HG02642 (cell line): ENCODE data around the gene NSMF.
A peak's percentile ranks its signal among the peaks of the same experiment; 100 is the strongest.
"Not testable (repeated sequence)": the region's sequence is repeated elsewhere in the genome, so short reads cannot be mapped to it uniquely, and the experiment has no call there.

Experiments used
- ATAC-seq: cut with Tn5 transposase; IDR thresholded peaks from one replicate; pipeline ENCODE4 v1.9.1; 2021; ENCODE audit warnings: mild to moderate bottlenecking; ENCODE audit not compliant: unreplicated experiment, poor library complexity

The NSMF gene

DNA sequence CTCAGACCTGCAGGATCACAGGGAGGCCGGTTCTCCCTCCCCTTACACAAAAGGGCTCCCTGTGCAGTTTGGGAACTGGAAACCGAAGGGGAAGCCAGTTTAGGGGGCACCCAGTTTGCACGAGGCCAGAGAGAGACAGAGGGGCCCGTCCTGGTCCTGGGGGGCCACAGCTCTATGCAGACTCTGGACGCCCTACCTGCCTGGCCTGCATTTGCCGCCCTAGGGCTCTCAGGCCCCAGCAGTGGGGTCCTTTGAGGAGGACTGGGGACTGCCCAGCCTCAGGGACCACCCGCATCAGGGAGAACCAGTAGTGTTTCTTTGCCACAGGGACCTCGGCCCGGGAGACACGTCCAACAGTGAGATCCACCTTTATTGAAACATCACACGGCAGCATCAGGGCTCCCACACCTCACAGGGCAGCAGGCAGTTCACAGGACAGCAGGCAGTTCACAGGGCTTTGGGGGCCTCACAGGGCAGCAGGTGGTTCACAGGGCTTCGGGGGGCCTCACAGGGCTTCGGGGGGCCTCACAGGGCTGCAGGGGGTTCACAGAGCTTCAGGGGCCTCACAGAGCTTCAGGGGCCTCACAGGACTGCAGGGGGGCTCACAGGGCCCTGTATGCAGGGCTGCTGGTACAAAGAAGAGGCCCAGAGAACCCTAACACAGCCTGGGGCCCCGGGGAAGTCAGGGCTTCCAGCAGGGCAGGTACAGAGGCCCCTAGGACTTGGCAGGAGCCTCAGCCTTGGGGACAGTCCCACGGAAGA, 648 bp upstream of the NSMF start:
- no peak for ATAC-seq

DNA sequence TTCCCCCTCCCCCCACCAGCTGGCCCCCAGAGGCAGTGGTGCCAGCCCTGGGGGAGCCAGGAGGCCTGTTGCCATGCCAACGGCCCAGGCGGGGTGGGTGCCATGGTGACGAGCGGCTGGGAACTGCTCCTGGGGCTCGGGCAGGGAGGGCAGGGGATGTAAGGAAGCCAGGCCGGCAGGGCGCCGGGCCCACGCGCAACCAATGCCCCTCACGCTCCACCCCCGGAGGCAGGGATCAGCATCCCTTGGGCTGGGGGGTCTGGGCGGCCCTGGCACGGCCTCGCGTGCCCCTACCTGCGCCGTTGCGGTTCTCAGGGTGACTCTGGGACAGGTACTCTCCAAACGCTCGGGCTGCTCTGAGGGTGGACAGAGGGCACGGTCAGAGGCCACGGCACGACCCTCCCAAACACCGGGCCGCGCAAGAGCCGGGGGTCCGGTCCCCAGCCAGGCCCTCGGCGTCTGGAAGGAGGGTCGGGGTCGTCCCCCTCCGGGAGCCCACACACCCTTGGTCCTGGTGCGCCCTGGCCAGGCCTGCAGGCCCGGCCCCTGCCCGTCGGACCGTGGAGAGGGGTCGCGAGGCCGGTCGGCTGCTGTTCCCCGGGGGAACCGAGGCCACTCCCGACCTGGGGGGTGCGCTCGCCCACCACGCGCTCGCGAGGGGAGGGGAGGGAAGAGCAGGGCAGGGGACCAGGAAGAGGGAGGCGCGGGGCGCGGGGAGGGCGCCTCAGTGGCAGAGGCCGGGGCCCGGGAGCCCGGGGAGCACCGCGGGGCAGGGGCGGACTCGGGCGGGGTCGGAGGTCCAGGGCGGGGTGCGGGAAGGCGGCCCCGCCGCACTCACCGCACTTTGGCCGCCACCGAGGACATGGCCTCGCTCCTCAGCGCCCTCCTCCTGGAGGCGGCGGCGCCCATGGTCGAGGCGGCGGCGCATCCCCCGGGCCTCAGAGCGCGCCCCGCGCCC, 661 bp downstream of the NSMF start:
- ATAC-seq = no peak

- no peak for ATAC-seq
These were observed 1.5 kb downstream of the NSMF start for GRCh38 chr9:137457406-137458193.

DNA sequence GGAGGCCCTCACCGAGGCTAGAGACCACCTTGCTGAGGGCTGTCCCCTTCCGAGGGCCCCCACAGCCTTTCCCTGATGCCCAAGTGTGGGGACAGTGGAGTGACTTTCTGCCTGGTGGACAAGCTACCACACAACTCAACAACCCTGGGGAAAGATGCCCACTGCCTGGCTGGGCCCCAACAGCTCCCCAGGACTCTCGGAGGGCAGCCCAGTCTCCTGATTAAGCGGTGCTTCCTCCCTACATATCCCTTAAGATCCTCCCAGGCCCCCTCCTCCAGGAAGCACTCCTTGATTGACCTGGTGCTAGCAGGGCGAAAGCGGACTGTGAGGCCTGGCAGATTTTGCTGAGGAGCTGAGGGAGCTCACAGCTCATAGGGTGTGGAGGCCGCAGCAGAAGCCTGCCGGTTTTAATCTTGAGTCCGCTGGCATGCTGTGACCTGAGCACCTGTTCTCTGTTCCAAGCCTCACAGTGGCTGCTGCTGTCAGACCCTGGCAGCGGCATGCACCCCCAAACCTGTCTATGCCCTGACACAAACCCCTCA, 2.2 kb downstream of the NSMF start:
- no peak for ATAC-seq

DNA sequence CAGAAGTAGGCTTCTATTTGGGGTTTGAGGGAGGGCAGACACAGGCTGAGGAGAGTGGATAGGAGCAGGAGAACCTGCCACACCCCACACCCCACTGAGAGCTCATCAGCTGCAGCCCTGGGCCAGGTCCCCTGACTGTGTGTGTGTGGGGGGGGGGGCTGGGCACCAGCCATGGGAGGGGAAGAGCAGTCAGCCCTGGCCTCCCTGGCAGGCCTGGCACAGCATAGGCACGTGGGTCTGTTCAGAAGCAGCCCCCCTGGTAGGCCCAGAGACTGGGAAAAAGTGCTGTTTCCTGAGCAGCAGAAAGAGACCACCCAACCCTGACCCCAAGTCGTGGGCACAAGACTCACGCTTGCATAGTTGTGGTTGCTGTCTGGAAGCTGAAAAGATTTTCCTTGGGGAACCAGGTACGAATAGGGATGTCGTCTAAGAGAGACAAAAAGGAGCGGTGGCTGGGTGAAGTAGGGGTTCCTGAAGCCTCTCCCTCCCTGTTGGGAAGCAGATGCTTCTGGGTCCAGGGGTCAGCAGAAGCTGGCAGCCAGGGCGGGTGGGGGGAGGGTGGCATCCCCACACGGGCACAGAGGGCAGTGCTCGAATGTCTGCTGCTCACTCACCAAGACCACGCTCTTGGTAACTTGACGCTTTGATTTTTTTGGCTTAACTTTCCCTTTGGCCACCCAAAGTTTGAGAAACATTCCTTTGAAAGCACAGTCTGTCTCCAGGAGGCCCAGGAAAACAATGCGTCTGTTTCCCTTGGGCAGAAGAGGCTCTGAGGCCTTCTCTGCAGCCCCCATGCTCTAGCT, 2.9 kb downstream of the NSMF start:
- no peak for ATAC-seq

DNA sequence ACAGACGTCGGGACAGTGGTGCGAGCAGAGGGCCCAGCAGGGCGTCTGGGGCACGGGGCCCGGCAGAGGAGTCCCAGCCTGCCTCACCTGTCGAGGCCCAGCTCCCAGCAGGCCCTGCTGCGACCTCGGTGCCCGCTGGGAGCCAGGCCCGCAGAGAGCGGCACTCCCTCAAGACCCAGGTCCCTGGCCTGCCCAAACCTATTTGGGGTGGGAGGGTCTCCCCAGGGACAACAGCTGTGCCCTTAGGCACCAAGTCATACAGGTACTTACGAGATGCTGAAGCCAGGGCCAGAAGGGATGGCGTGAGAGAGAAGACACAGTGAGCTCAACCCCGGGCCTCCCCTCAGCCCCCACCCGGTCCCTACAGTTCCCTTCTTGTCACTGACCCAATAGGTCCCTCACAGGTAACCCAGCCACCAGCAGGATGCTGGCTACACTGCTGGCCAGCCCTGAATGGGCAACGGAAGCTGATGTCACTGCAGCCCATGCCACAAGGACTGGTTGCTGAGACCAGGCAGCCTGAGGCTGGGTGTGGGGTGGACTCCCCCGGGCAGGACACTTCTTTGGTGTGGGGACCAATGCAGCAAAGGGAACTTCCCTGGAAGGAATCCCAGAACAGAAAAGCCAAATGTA, 3.7 kb downstream of the NSMF start:
- ATAC-seq = no peak

DNA sequence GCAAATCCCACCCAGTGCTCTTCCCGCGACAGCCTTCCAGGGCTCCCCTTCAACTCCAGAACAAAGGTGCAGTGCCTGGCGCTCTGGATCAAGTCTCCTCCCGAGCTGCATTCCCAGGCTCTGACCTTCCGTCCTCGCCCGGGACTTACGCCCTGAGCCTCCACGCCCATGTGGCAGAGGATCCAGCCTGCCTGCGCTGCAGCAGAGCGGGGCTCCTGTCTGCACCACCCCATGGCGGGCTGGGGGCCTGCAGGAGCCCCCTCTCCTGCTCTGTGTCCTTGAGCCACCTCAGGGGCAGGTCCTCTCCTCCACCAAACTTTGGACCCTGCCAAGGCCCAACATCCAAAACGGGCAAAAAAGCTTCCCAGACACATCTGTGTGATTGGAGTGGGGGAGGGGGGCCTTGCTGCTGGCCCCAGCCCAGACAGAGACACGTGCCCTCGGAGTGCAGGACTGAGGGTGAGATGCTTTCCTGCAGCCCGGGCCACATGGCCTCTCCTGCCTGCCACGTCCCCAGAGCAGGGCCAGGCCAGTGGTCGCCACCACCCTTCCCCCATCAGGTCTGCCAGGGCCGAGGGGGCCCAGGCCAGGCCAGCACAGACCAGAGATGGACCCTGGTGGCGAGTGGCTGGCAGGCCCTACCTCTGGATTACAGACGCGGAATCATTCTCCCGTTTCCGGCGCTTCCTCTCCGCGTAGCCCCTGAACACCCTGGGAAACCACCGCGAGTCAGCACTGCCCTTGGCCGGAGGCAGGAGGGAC, 4.4 kb downstream of the NSMF start:
- ATAC-seq = no peak

DNA sequence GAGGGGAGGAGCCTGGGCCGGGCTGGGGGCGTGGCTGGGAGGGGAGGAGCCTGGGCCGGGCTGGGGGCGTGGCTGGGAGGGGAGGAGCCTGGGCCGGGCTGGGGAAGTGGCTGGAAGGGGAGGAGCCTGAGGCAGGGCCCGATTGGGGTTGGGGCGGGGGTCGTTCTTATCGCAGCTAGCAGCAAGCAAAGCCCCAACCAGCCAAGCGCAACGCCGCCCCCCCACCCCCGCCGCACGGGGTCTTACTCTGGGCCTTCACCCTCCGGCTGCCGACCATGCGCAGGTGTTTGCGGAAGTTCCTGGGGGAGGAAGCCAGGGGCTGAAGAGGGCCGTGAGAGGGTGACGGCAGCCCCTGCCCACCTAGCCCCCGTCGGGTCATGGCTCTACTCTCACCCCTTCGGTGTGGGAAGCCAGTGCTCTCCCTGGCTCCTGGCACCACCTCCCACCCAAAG, 5.0 kb downstream of the NSMF start:
- ATAC-seq = no peak

GRCh38 chr9:137453643-137454081, 5.5 kb downstream of the NSMF start:
- ATAC-seq = peak; percentile 43

DNA sequence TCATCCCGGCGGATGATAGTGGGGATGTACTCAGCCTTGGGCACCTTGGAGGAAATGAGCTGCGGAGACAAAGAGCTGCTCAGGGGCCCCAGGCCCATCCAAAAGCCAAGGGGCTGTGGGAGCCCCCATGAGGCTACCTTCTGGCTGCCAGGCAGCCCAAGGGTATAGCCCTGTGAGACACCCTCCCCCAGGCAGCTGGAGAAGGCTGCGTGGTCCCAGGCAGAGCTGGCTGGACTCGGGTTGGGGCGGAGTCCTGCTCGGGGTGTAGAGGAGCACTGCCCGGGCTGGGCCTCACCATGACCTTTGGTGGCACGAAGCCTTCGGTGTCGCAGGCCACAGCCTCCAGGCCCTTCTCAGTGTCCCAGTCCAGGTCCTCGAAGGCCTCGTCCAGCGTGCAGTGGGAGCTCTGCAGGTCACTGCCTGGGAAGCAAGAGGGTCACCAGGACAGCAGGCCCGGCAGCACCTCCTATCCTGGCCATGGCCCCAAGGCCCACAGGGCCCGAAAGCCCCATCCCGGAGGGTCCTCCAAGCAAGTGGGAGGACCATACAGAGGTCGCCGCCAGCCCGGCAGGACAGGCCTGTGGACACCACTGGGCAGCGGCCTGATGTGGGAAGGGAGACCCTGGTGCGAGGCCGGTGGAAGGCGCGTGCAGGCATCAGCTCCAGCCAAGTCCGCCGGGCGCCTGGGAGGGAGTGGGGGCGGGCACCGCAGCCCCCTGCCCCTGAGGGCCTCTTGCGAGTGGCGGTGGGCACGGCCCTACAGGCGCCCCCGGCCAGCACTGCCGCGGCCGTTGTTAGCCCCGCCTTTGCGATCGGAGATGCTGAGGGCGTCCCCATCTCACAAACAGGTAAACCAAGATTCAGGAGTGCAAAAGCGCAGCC, 6.1 kb downstream of the NSMF start:
- no peak for ATAC-seq

DNA sequence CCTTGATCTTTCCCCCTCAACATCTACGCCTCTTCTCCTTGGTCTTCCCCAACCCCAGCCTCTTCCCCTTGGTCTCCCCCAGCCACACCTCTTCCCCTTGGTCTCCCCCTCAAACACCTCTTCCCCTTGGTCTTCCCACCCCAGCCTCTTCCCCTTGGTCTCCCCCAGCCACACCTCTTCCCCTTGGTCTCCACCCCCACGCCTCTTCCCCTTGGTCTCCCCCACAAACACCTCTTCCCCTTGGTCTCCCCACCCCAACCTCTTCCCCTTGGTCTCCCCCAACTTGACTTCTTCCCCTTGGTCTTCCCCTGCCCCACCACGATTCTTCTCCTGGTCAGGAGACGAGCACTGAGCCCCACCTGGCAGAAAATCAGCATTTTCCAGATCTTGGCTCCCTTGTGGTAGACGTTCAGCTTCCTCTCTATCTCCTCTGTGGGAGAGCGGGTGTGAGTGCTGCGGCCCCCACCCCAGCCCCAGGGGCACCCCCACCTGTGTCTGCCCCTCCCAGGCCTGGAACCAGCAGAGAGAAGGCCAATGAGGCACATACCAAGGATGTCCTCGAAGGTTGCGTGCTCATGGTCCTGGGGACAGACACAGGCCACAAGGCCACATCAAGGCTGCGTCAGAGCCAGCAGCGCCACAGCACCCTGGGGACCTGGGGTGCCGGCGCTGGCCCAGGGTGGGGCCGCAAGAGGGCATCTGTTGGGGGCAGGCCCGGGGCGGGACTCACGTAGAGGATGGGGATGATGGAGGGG, 7.0 kb downstream of the NSMF start:
- ATAC-seq = no peak

DNA sequence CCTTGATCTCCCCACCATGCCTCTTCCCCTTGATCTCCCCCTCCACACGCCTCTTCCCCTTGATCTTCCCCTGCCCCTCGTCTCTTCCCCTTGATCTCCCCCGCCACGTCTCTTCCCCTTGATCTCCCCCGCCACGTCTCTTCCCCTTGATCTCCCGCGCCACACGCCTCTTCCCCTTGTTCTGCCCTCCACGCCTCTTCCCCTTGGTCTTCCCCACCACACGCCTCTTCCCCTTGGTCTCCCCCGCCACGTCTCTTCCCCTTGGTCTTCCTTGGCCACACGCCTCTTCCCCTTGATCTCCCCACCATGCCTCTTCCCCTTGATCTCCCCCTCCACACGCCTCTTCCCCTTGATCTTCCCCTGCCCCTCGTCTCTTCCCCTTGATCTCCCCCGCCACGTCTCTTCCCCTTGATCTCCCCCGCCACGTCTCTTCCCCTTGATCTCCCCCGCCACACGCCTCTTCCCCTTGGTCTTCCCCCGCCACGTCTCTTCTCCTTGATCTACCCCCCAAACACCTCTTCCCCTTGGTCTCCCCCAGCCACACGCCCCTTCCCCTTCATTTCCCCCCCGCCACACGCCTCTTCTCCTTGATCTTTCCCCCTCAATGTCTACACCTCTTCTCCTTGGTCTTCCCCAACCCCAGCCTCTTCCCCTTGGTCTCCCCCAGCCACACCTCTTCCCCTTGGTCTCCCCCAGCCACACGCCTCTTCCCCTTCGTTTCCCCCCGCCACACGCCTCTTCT, 7.7 kb downstream of the NSMF start:
- ATAC-seq = not testable (repeated sequence)

DNA sequence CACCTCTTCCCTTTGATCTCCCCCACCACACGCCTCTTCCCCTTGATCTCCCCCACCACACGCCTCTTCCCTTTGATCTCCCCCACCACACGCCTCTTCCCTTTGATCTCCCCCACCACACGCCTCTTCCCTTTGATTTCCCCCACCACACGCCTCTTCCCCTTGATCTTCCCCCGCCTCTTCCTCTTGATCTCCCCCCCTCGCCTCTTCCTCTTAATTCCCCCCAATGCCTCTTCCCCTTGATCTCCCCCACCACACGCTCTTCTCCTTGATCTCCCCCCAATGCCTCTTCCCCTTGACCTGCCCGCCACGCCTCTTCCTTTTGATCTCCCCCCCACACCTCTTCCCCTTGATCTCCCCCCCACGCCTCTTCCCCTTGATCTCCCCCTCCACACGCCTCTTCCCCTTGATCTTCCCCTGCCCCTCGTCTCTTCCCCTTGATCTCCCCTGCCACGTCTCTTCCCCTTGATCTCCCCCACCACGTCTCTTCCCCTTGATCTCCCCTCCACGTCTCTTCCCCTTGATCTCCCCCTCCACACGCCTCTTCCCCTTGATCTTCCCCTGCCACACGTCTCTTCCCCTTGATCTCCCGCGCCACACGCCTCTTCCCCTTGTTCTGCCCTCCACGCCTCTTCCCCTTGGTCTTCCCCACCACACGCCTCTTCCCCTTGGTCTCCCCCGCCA, 8.5 kb downstream of the NSMF start:
- ATAC-seq = not testable (repeated sequence)

DNA sequence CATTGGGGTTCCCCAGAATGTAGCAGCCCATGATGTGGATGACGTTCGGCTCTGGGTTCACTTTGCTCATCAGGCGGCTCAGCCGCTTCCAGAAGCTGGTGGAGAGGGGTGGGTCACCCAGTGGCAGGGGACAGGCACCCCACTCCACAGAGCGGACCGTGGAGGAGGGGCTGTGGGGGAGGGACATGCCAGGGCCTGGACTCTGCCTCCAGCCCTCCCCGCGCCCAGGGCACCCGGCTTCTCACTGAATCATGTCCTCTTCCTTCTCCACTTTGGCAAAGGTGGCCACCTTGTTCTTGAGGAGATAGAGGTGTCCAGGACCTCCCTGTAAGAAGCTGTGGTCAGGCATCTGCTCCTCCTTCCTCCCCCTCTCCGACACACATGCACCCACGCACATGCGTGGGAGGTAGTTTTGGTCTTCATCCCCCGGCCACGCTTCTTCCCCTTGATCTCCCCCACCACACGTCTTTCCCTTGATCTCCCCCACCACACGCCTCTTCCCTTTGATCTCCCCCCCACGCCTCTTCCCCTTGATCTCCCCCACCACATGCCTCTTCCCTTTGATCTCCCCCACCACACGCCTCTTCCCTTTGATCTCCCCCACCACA, 9.1 kb downstream of the NSMF start:
- ATAC-seq = no peak
